Astrocyte (in vitro differentiated cells and primary cell): ENCODE data around the gene PIK3R1. TPM values are rescaled to one million over a fixed set of nuclear protein-coding genes. Genes with fewer than 3 reads are reported as not detected.

Experiments
- DNase-seq: peaks from one replicate; pipeline ENCODE4 v3.0.0-alpha.2; 2010; ENCODE audit warnings: low read depth
- FAIRE-seq: peaks from 2 replicates; lab custom pipeline; 2011; peaks lifted over from hg19 to GRCh38; lab: Jason Lieb, UNC
- H2AFZ ChIP-seq: 2 replicates; pipeline ENCODE4 v1.6.0; 2012; ENCODE audit warnings: low read depth, low read length, inconsistent platforms
- H3K27ac ChIP-seq: 2 replicates; pipeline ENCODE4 v1.5.1; 2011; ENCODE audit warnings: low read depth, low read length, inconsistent platforms
- H3K27me3 ChIP-seq: 2 replicates; pipeline ENCODE4 v1.6.0; 2011; ENCODE audit warnings: low read length, inconsistent platforms; ENCODE audit not compliant: insufficient read depth
- H3K36me3 ChIP-seq: 2 replicates; pipeline ENCODE4 v1.5.1; 2011; ENCODE audit warnings: low read length, inconsistent platforms; ENCODE audit not compliant: insufficient read depth
- H3K4me1 ChIP-seq: 2 replicates; pipeline ENCODE4 v1.5.1; 2011; ENCODE audit warnings: low read length, inconsistent platforms; ENCODE audit not compliant: insufficient read depth
- H3K4me2 ChIP-seq: 2 replicates; pipeline ENCODE4 v1.6.0; 2012; ENCODE audit warnings: low read length, inconsistent platforms
- H3K4me3 ChIP-seq: 2 replicates; pipeline ENCODE4 v1.5.1; 2011; ENCODE audit warnings: low read depth, mild to moderate bottlenecking, low read length, inconsistent platforms; ENCODE audit not compliant: insufficient read depth
- H3K79me2 ChIP-seq: 2 replicates; pipeline ENCODE4 v1.6.0; 2012; ENCODE audit warnings: mild to moderate bottlenecking, low read length, inconsistent platforms; ENCODE audit not compliant: insufficient read depth
- H3K9ac ChIP-seq: 2 replicates; pipeline ENCODE4 v1.6.0; 2012; ENCODE audit warnings: mild to moderate bottlenecking, low read length, inconsistent platforms
- H3K9me3 ChIP-seq: 2 replicates; pipeline ENCODE4 v1.5.1; 2012; ENCODE audit warnings: low read depth, mild to moderate bottlenecking, low read length, inconsistent platforms; ENCODE audit not compliant: insufficient read depth
- H4K20me1 ChIP-seq: 2 replicates; pipeline ENCODE4 v1.6.0; 2012; ENCODE audit warnings: low read length, inconsistent platforms; ENCODE audit not compliant: insufficient read depth
- H3K27ac Mint-ChIP-seq: one replicate; pipeline ENCODE4 v1.8.0; 2021; ENCODE audit warnings: mild to moderate bottlenecking, mixed read lengths; ENCODE audit not compliant: unreplicated experiment
- H3K27me3 Mint-ChIP-seq: one replicate; pipeline ENCODE4 v1.8.0; 2021; ENCODE audit warnings: low read depth, mixed read lengths; ENCODE audit not compliant: unreplicated experiment
- H3K36me3 Mint-ChIP-seq: one replicate; pipeline ENCODE4 v1.8.0; 2021; ENCODE audit warnings: low read depth, mixed read lengths; ENCODE audit not compliant: unreplicated experiment
- H3K4me1 Mint-ChIP-seq: one replicate; pipeline ENCODE4 v1.8.0; 2021; ENCODE audit warnings: low read depth, mixed read lengths; ENCODE audit not compliant: unreplicated experiment
- H3K4me3 Mint-ChIP-seq: one replicate; pipeline ENCODE4 v1.8.0; 2021; ENCODE audit warnings: mild to moderate bottlenecking, moderate library complexity, mixed read lengths; ENCODE audit not compliant: unreplicated experiment
- H3K9me3 Mint-ChIP-seq: one replicate; pipeline ENCODE4 v1.8.0; 2021; ENCODE audit warnings: mild to moderate bottlenecking, mixed read lengths; ENCODE audit not compliant: unreplicated experiment
- EZH2 ChIP-seq: IDR thresholded peaks from 2 replicates; pipeline ENCODE4 v1.6.1; 2012; ENCODE audit warnings: mild to moderate bottlenecking, low read length, inconsistent platforms; ENCODE audit not compliant: insufficient read depth
- total RNA-seq: library from RNA; stranded (reverse); gene quantifications from 2 replicates; pipeline ENCODE4 v1.2.1, GENCODE V29; 2021
- TF ChIP-seq, protein P1 (sequence below): IDR thresholded peaks from 2 replicates; pipeline ENCODE4 v1.5.1; 2011; ENCODE audit warnings: low read depth, mild to moderate bottlenecking, inconsistent platforms, low read length, moderate library complexity; ENCODE audit not compliant: insufficient read depth

PIK3R1 gene
- total RNA-seq, 1 donor from 2014 or later: 25.7 TPM

DNA sequence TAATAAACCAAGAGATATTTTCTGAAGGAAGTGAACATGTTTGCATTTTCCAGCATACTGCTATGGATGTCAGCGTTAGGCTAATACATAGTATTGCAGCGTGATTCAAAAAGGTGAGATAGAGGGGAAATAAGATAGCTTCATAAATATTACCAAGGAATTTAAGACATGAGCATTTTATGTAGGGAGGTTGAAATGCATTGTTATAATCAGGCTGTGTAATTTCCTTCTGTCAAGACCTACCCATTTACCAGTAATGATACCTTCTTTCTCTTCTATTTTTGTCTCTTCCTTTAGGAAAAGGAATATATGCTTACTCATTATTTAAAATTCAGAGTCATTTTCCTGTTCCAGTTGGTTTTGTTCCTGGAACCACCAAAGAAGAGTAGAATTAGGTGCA is 33.3 kb downstream of the PIK3R1 start:
- Mint-ChIP-seq H3K27me3 (no peaks in the 10 kb centered on the region), H3K4me3 (no peak overlapping the region), H3K36me3 (no peaks in the 10 kb centered on the region), H3K4me1 (peaks cover 15% of the 10 kb centered on the region), H3K9me3 (no peaks in the 10 kb centered on the region), H3K27ac (no peak overlapping the region)
- no peak overlapping the region for H3K9ac ChIP-seq
- no peaks in the 10 kb centered on the region for H3K27me3 ChIP-seq
- no peak overlapping the region for H3K4me2 ChIP-seq
- H4K20me1 ChIP-seq: peaks cover 17% of the 10 kb centered on the region
- DNase-seq (no peak), FAIRE-seq (no peak)
- TF ChIP-seq EZH2: no peak
- TF ChIP-seq, protein P1, sequence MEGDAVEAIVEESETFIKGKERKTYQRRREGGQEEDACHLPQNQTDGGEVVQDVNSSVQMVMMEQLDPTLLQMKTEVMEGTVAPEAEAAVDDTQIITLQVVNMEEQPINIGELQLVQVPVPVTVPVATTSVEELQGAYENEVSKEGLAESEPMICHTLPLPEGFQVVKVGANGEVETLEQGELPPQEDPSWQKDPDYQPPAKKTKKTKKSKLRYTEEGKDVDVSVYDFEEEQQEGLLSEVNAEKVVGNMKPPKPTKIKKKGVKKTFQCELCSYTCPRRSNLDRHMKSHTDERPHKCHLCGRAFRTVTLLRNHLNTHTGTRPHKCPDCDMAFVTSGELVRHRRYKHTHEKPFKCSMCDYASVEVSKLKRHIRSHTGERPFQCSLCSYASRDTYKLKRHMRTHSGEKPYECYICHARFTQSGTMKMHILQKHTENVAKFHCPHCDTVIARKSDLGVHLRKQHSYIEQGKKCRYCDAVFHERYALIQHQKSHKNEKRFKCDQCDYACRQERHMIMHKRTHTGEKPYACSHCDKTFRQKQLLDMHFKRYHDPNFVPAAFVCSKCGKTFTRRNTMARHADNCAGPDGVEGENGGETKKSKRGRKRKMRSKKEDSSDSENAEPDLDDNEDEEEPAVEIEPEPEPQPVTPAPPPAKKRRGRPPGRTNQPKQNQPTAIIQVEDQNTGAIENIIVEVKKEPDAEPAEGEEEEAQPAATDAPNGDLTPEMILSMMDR: no peak
- H3K9me3 ChIP-seq: no peaks in the 10 kb centered on the region
- H3K36me3 ChIP-seq: no peaks in the 10 kb centered on the region
- no peak overlapping the region for H3K27ac ChIP-seq
- H3K4me1 ChIP-seq: peaks cover 13% of the 10 kb centered on the region
- no peak overlapping the region for H2AFZ ChIP-seq
- H3K79me2 ChIP-seq: peaks cover 12% of the 10 kb centered on the region
- no peak overlapping the region for H3K4me3 ChIP-seq

GRCh38 chr5:68249520-68249919 is 34.0 kb downstream of the PIK3R1 start:
- Histone ChIP-seq H4K20me1 (peaks cover 17% of the 10 kb centered on the region), H3K36me3 (no peaks in the 10 kb centered on the region), H3K4me2 (no peak overlapping the region), H3K27ac (no peak overlapping the region), H3K9ac (no peak overlapping the region), H3K27me3 (no peaks in the 10 kb centered on the region), H3K9me3 (no peaks in the 10 kb centered on the region), H2AFZ (no peak overlapping the region), H3K4me1 (peaks cover 13% of the 10 kb centered on the region), H3K4me3 (no peak overlapping the region), H3K79me2 (peaks cover 12% of the 10 kb centered on the region)
- FAIRE-seq: no peak
- no peak for DNase-seq
- Mint-ChIP-seq H3K4me3 (no peak overlapping the region), H3K27me3 (no peaks in the 10 kb centered on the region), H3K27ac (no peak overlapping the region), H3K4me1 (peaks cover 15% of the 10 kb centered on the region), H3K9me3 (no peaks in the 10 kb centered on the region), H3K36me3 (no peaks in the 10 kb centered on the region)
- TF ChIP-seq EZH2: no peak
- TF ChIP-seq, protein P1: no peak

GRCh38 chr5:68250661-68251298 is 35.2 kb downstream of the PIK3R1 start:
- Mint-ChIP-seq H3K27me3 (no peaks in the 10 kb centered on the region), H3K27ac (no peak overlapping the region), H3K36me3 (no peaks in the 10 kb centered on the region), H3K4me3 (no peak overlapping the region), H3K9me3 (no peaks in the 10 kb centered on the region), H3K4me1 (peaks cover 20% of the 10 kb centered on the region)
- no peak for DNase-seq
- Histone ChIP-seq H3K36me3 (no peaks in the 10 kb centered on the region), H3K4me2 (no peak overlapping the region), H3K27me3 (no peaks in the 10 kb centered on the region), H3K79me2 (peaks cover 12% of the 10 kb centered on the region), H3K9me3 (no peaks in the 10 kb centered on the region), H3K27ac (no peak overlapping the region), H4K20me1 (peaks cover 24% of the 10 kb centered on the region), H3K4me3 (no peak overlapping the region), H3K4me1 (peaks cover 10% of the 10 kb centered on the region), H3K9ac (no peak overlapping the region), H2AFZ (no peak overlapping the region)
- TF ChIP-seq, protein P1: no peak
- TF ChIP-seq EZH2: no peak
- FAIRE-seq: peak; percentile 9
